MM.1S (cell line): Measurements from ENCODE around the gene KCNJ2.

Source experiments
- DNase-seq: peaks from one replicate; pipeline ENCODE4 v3.0.0-alpha.2; 2015
- H2AFZ ChIP-seq: fragments of 300-600 bp; sonication (generic); 2 replicates; pipeline ENCODE4 v1.6.0; 2016; ENCODE audit warnings: antibody characterized with exemption, low read length
- H3F3A ChIP-seq: fragments of 300-600 bp; sonication (generic); 2 replicates; pipeline ENCODE4 v1.6.1; 2016; ENCODE audit warnings: mild to moderate bottlenecking, antibody characterized with exemption, low read length, moderate library complexity, mixed read lengths; ENCODE audit not compliant: insufficient read depth
- H3K27ac ChIP-seq: fragments of 300-600 bp; sonication (generic); 2 replicates; pipeline ENCODE4 v1.5.1; 2016; ENCODE audit warnings: mild to moderate bottlenecking, low read length
- H3K27me3 ChIP-seq: fragments of 300-600 bp; sonication (generic); replicated peaks from 2 replicates; pipeline ENCODE4 v1.6.0; 2016; ENCODE audit warnings: low read length; ENCODE audit not compliant: insufficient read depth
- H3K36me3 ChIP-seq: fragments of 300-600 bp; sonication (generic); replicated peaks from 2 replicates; pipeline ENCODE4 v1.6.1; 2016; ENCODE audit warnings: mild to moderate bottlenecking, low read length, mixed read lengths; ENCODE audit not compliant: insufficient read depth
- H3K4me1 ChIP-seq: fragments of 300-600 bp; sonication (generic); 2 replicates; pipeline ENCODE4 v1.6.1; 2016; ENCODE audit warnings: low read length, mixed read lengths
- H3K4me2 ChIP-seq: fragments of 300-600 bp; sonication (generic); 2 replicates; pipeline ENCODE4 v1.6.0; 2016; ENCODE audit warnings: low read depth, low read length
- H3K4me3 ChIP-seq: fragments of 300-600 bp; sonication (generic); 2 replicates; pipeline ENCODE4 v1.5.1; 2016; ENCODE audit warnings: low read length, mixed read lengths
- H3K79me2 ChIP-seq: fragments of 300-600 bp; sonication (generic); 2 replicates; pipeline ENCODE4 v1.6.1; 2016; ENCODE audit warnings: mixed run types, low read length, mixed read lengths
- H3K9ac ChIP-seq: fragments of 300-600 bp; sonication (generic); 2 replicates; pipeline ENCODE4 v1.6.1; 2016; ENCODE audit warnings: low read length, mixed read lengths
- H3K9me2 ChIP-seq: fragments of 300-600 bp; sonication (generic); replicated peaks from 2 replicates; pipeline ENCODE4 v1.6.1; 2016; ENCODE audit warnings: mild to moderate bottlenecking, low read length, mixed read lengths; ENCODE audit not compliant: insufficient read depth
- H3K9me3 ChIP-seq: fragments of 300-600 bp; sonication (generic); replicated peaks from 2 replicates; pipeline ENCODE4 v1.6.1; 2016; ENCODE audit warnings: mild to moderate bottlenecking, low read length, mixed read lengths; ENCODE audit not compliant: insufficient read depth
- H4K20me1 ChIP-seq: fragments of 300-600 bp; sonication (generic); 2 replicates; pipeline ENCODE4 v1.6.1; 2016; ENCODE audit warnings: mild to moderate bottlenecking, low read length, moderate library complexity, mixed read lengths; ENCODE audit not compliant: insufficient read depth
- CTCF ChIP-seq: fragments of 300-600 bp; sonication (generic); IDR thresholded peaks from 2 replicates; pipeline ENCODE4 v1.5.1; 2016; ENCODE audit warnings: antibody characterized with exemption, low read length, mixed read lengths
- EZH2 ChIP-seq: fragments of 300-600 bp; sonication (generic); optimal IDR thresholded peaks from 2 replicates; pipeline ENCODE3; 2017; ENCODE audit warnings: low read depth, mild to moderate bottlenecking, antibody characterized with exemption, low read length, mixed read lengths
- EZH2phosphoT487 ChIP-seq: fragments of 300-600 bp; sonication (generic); IDR thresholded peaks from 2 replicates; pipeline ENCODE4 v1.6.1; 2018; ENCODE audit warnings: antibody characterized with exemption, low read length

Gene KCNJ2

GRCh38 chr17:70202840-70203239 is 33.5 kb downstream of the KCNJ2 start:
- no peaks in the 10 kb centered on the region for H3F3A ChIP-seq
- no peaks in the 10 kb centered on the region for H4K20me1 ChIP-seq
- H3K9me2 ChIP-seq, result no peaks in the 10 kb centered on the region
- H3K36me3 ChIP-seq, result no peaks in the 10 kb centered on the region
- no peak for TF ChIP-seq EZH2
- H3K79me2 ChIP-seq, result no peaks in the 10 kb centered on the region
- H3K27me3 ChIP-seq, result no peaks in the 10 kb centered on the region
- no peak overlapping the region for H3K27ac ChIP-seq
- no peak overlapping the region for H2AFZ ChIP-seq
- no peaks in the 10 kb centered on the region for H3K9me3 ChIP-seq
- H3K4me1 ChIP-seq, result no peaks in the 10 kb centered on the region
- no peak overlapping the region for H3K9ac ChIP-seq
- no peak overlapping the region for H3K4me3 ChIP-seq
- DNase-seq, result no peak
- H3K4me2 ChIP-seq, result no peak overlapping the region

GRCh38 chr17:70204431-70204830 is 35.1 kb downstream of the KCNJ2 start:
- no peaks in the 10 kb centered on the region for H3K4me1 ChIP-seq

GRCh38 chr17:70205401-70205800 is 36.1 kb downstream of the KCNJ2 start:
- Histone ChIP-seq H3K27ac (no peak overlapping the region), H3K79me2 (no peaks in the 10 kb centered on the region), H3K4me2 (no peak overlapping the region), H3K4me3 (no peak overlapping the region), H3K9me3 (no peaks in the 10 kb centered on the region), H3K4me1 (no peaks in the 10 kb centered on the region), H4K20me1 (no peaks in the 10 kb centered on the region), H3F3A (no peaks in the 10 kb centered on the region), H3K27me3 (no peaks in the 10 kb centered on the region), H3K36me3 (no peaks in the 10 kb centered on the region), H2AFZ (no peak overlapping the region), H3K9me2 (no peaks in the 10 kb centered on the region), H3K9ac (no peak overlapping the region)
- DNase-seq, result peak; percentile 15
- TF ChIP-seq CTCF (no peak), EZH2 (no peak), EZH2phosphoT487 (no peak)

More at GRCh38 chr17:70204431-70204830, 35.1 kb downstream of the KCNJ2 start:
- H3K79me2 ChIP-seq, result no peaks in the 10 kb centered on the region
- H3K27me3 ChIP-seq, result no peaks in the 10 kb centered on the region
- no peak overlapping the region for H2AFZ ChIP-seq
- H3K4me3 ChIP-seq, result no peak overlapping the region
- TF ChIP-seq EZH2 (no peak), EZH2phosphoT487 (no peak), CTCF (no peak)
- no peak overlapping the region for H3K9ac ChIP-seq
- H3K4me2 ChIP-seq, result no peak overlapping the region
- no peak overlapping the region for H3K27ac ChIP-seq
- H3K9me2 ChIP-seq, result no peaks in the 10 kb centered on the region
- DNase-seq, result no peak
- no peaks in the 10 kb centered on the region for H3K9me3 ChIP-seq
- no peaks in the 10 kb centered on the region for H3K36me3 ChIP-seq
- no peaks in the 10 kb centered on the region for H3F3A ChIP-seq
- H4K20me1 ChIP-seq, result no peaks in the 10 kb centered on the region

- Histone ChIP-seq H3K4me3 (no peak overlapping the region), H3K27ac (no peak overlapping the region), H3K9me2 (no peaks in the 10 kb centered on the region), H3K9ac (no peak overlapping the region), H3K27me3 (no peaks in the 10 kb centered on the region), H2AFZ (no peak overlapping the region), H3K79me2 (no peaks in the 10 kb centered on the region), H3K4me2 (no peak overlapping the region), H3K4me1 (no peaks in the 10 kb centered on the region), H3F3A (no peaks in the 10 kb centered on the region), H3K36me3 (no peaks in the 10 kb centered on the region), H4K20me1 (no peaks in the 10 kb centered on the region), H3K9me3 (no peaks in the 10 kb centered on the region)
- no peak for TF ChIP-seq EZH2phosphoT487
- no peak for TF ChIP-seq EZH2
- TF ChIP-seq CTCF, result no peak
- no peak for DNase-seq
Measured at GRCh38 chr17:70206361-70207010, 37.2 kb downstream of the KCNJ2 start.
